NCI-H510A treated with DMSO at 0.1 percent for 48 hours (cell line): ENCODE measurements around the gene DGCR6L.
A peak's percentile ranks its signal among the peaks of the same experiment; 100 is the strongest.
"Not testable (repeated sequence)": the region's sequence is repeated elsewhere in the genome, so short reads cannot be mapped to it uniquely, and the experiment has no call there.

Experiments used
- DNase-seq: peaks from one replicate; lab custom pipeline; 2025; lab: John Stamatoyannopoulos, UW

DGCR6L gene

GRCh38 chr22:20291604-20292063 lies 28.2 kb downstream of the DGCR6L start:
- DNase-seq: no peak

- no peak for DNase-seq
Measured at GRCh38 chr22:20291249-20291586, 28.6 kb downstream of the DGCR6L start.

DNA sequence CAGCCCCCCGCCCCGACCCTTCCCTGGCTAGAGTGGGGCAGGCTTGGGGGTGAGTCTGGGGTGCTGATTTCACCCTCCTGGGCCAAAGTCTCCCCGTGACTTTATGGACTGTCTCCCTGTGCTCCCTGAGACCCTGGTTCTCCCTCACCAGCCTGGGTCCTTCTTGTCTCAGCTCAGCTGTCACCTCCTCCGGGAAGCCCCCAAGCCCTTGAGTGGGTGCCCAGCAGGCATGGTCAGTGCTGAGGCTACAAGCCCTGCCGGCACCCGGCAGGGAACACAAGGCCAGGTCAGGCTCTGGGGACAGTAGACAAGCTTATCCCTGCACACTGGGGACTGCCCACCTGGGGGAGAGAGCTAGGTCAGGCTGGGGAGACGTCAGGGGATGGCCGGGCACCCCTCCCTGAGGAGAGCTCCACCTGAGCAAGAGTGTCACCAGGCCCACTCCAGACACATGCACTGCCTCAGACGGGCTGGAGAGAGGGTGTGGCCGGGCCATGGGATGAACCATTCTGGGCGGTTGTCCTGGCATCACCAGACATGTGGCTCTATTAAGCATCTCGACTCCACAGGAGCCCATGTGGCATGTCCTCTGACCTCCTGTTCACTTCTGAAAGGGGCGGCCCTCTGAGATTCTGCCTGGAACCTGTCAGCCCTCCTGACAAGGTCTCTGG lies 29.1 kb downstream of the DGCR6L start:
- no peak for DNase-seq

DNA sequence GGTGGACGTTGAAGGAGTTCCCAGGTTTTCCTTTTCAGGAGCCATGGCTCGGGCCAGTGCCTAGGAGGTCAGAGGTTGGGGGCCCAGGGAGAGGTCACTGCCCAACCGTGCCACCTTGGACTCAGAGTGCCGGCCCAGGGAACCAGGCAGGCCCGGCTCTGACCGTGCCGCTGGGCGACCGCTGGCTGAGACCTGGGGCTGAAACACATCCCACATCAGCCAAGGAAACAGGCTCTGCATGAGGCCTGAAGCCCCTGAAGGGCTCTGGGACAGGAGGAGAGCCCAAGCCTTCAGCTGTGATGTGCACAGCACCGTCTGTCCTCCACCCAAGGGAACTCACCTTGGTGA lies 29.8 kb downstream of the DGCR6L start:
- DNase-seq: no peak

DNA sequence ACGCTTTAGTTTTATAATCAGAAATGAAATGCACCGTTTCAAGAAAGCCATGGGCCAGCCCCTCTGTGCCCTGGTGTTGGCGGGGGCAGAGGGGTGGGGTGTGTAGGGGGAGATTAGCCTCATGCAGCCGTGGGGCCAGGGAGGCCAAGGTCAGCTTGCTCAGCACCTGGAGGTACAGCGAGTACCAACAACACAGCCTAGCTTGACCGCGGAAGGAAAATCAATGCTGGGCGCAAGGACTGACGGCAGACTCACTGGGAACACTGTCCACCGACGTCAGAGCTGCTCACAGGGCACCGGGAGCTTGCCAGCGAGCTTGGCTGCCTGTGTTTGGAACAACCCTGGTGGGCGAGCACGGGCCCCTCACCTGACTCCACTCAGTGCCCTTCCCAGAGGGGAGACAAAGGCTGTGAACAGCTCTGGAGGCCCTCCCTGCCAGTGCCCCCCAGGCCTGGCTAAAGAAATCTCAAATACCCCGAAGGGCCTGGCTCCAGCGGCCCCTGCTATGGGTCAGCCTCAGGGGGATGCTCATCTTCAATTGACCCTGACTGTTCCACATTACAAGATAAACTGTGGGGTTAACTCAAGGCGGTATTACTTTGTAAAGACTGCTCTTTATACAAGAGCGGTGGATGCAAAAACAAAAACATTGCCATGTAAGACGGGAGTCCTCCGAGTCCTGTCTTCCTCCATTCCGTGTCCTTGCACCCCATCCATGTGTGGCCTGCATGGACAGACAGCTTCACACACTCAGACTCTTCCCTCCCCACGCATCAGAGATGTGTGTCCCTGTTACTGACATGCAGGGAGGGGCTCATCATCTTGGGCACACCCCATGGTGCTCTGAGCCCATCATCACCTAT lies 30.4 kb downstream of the DGCR6L start:
- not testable (repeated sequence) for DNase-seq

DNA sequence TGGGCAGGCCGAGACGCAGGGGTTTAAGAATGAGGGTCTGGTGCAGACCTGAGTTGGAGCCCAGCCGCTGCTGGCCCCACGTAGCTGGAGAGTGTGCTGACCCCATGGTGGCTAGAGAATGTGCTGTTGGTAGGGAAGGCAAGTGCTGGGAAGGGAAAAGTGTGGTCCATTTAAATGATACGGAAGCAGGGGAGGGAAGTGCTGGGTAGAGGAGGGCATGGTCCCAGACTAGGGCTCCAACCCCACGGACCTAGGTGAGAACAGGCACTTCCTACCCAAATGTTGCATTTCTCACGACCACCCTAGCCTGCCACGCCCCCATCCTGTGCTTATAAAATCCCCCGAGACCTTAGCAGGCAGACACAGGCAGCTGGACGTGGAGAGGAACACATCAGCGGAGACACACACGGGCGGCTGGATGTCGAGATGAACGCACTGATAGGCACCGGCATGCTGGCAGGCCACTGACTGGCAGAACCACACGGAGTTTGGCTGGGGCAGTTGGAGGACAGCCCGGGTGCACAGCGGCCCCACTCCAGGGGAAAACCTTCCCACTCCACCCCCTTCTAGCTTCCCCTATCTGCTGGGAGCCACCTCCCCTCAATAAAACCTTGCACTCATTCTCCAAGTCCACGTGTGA lies 33.0 kb downstream of the DGCR6L start:
- DNase-seq: not testable (repeated sequence)

- DNase-seq: not testable (repeated sequence)
Measured at GRCh38 chr22:20286312-20286660, 33.6 kb downstream of the DGCR6L start.

DNA sequence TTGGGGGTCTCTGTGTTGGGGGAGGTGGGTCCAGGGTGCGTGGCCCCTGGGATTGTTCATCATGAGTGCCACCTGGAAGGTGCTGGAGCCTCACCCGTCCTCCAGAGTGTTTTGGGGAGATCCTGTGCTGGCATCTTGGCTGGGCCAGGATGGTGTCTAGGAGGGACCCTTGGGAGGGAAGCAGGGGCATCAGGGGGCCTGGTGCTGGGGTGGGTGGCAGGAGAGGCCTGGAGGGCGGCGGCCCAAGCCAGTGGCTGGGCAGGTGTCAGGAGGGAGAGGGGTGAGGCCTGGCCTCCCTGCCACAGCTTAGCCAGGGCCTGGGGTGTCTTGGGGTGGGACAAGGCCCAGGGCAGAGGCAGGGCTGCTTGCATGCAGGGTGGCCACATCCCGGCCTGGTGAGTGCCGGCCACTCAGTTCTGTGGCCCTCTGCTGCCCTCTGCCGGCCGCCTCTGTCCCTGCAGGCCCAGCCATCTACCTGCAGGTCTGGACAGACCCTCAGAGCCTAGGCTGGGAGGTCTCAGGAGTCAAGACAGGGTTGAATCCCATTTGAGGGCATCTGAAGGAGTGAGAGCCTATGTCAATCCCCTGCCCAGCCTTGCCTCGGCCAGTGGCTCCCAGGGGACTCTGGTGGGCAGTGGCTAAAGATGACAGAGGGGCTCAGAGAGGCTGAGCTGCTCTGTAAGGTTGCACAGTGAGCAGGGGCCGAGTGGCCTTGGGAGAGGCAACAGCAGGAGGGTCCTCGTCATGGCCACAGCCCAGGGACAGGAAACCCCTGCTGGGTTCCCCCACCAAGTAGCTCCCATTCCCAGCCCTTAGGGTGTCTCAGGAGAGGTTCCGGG lies 34.2 kb downstream of the DGCR6L start:
- peak; percentile 18 for DNase-seq

DNA sequence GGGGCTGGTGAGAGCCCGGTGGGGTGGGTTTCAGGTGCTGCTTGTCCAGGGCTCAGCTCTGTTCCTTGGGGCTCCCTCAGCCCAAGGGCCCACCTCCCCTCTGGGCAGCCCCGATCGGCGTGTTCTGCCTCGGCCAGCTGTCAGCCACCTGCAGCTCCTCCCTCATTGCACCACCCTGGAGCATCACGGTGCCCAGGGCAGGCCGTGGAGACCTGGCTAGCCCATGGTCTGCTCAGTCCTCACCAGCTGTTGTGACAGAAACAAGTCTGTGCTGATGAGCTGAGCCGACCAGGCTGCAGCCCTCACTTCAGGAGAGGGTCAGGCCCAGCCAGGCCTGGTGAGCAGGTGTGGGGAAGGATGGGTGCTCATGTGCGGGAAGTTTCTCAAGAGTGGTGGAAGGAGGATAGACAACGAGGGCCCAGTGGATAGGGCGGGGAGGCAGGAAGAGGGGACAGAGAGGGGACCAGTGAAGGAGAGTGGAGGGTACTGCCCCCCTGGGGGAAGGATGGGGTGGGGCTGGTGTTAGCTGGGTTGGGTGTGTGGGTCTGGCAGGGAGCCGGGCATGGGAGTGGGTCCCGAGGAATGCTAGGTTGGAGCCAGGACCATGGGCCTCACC lies 35.3 kb downstream of the DGCR6L start:
- no peak for DNase-seq

DNA sequence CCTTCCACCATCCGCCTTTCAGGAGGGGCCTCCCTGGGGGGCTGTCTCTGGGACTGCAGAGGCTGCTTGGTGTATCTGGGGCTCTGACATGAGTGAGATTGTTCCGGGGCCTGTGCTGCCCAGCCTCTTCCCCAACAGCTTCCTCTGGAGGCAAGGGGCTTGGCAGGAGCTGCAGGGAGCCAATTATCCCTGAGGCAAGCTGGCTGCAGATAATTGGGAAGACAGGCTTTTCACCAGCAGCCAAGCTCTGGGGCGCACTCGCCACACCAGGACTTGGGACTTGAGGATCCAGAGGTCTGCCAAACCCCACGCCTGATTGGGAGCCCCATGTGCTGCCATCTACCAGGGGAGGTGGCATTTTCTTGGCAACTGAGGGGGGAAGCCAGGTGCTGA lies 36.2 kb downstream of the DGCR6L start:
- DNase-seq: no peak

- no peak for DNase-seq
Measured at GRCh38 chr22:20282901-20283673, 36.8 kb downstream of the DGCR6L start.

- DNase-seq: no peak
Measured at GRCh38 chr22:20281891-20282290, 38.0 kb downstream of the DGCR6L start.

DNA sequence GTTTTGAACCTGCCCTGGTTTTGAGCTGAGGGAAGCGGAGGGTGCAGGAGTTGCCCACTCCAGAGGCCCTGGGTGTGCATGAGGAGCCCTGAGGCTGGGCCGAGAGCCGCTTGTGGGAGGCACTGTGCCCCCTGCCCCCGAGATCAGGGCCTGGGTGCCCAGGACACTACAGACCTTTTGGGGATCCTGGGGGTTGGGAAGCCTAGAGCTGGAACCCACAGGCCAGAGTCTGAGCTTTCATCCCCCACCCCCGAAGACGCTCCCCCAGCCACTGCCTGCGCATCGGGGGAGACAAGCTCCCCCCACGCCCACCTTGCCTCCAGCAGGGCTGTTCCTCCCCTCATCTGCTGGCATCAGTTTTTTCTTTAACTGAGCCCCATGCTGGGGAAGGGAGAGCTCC lies 38.4 kb downstream of the DGCR6L start:
- DNase-seq: not testable (repeated sequence)

GRCh38 chr22:20280866-20281265 lies 39.0 kb downstream of the DGCR6L start:
- DNase-seq: no peak

GRCh38 chr22:20280163-20280562 lies 39.7 kb downstream of the DGCR6L start:
- not testable (repeated sequence) for DNase-seq

DNA sequence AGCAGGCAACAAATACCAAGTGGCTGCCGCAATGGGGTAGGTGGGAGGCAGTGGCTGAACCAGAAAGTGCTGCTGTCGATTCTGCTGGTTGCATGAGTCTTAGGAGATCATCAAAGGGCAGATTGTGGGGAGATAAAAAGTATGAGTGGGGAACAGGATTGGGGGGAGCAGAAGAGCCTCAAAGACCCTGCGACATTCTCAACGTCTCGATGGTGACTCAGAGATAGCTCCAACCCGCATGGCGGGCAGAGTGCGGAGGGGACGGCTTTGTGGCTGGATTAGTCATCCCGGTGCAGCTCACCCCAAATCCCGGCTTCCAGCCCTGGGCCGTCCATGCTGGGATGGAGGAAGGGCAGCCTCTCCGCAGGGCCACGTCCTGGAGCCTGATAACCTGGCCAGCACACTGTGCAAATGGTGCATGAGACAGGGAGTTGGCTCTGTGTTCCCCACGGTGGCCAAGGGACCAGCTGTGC lies 40.2 kb downstream of the DGCR6L start:
- DNase-seq: no peak

GRCh38 chr22:20278726-20279490 lies 41.0 kb downstream of the DGCR6L start:
- not testable (repeated sequence) for DNase-seq

GRCh38 chr22:20277936-20278635 lies 41.8 kb downstream of the DGCR6L start:
- not testable (repeated sequence) for DNase-seq

DNA sequence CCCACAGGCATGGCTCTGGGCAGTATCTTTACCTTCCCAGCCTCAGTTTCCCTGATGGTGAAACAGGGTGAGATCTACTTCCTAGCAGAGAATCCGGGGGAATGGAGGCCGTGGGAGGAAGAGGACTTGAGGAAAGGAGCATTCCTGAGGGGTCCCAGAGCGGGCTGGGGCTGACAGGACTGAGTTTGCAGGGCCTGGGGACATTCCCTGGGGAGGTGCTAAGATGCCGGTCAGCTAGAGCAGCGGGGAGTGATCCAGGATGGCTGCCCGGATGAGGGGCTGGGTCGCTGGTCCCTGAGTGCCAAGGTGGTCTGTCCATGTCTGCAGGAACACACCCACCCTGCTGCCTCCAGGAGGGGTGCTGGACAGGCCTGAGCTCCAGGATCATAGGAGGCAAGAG lies 43.4 kb downstream of the DGCR6L start:
- DNase-seq: no peak
